Uterus (tissue), 4 donors: Measurements from ENCODE around the gene TIMM8B. TPM values are rescaled to one million over a fixed set of nuclear protein-coding genes. Genes with fewer than 3 reads are reported as not detected.

ENCODE experiments used
- DNase-seq, 2 donors: peaks; one replicate each; pipeline ENCODE4 v3.0.0-alpha.2; 2019 to 2020
- H3K27ac ChIP-seq, 2 donors: fragments of 200-600 bp; sonication (generic); 1 replicate in 1 of 2; 2 replicates in 1 of 2; pipeline ENCODE4 v1.5.1; 2016 to 2018
- H3K27me3 ChIP-seq, 2 donors: fragments of 200-600 bp; sonication (generic); one replicate each; pipeline ENCODE4 v1.5.1; 2018 to 2019; ENCODE audit warnings: control low read depth in 1 of 2
- H3K36me3 ChIP-seq, 2 donors: fragments of 200-600 bp; sonication (generic); one replicate each; pipeline ENCODE4 v1.5.1; 2019; ENCODE audit warnings: control low read depth in 1 of 2
- H3K4me1 ChIP-seq, 2 donors: fragments of 200-600 bp; sonication (generic); one replicate each; pipeline ENCODE4 v1.5.1; 2018 to 2019; ENCODE audit warnings: control low read depth in 1 of 2
- H3K4me3 ChIP-seq, 2 donors: fragments of 200-600 bp; sonication (generic); 1 replicate in 1 of 2; 2 replicates in 1 of 2; pipeline ENCODE4 v1.5.1; 2018 to 2019; ENCODE audit warnings: mild to moderate bottlenecking in 1 of 2
- H3K9me3 ChIP-seq, 2 donors: fragments of 200-600 bp; sonication (generic); one replicate each; pipeline ENCODE4 v1.5.1; 2019; ENCODE audit warnings: control low read depth in 1 of 2
- CTCF ChIP-seq, 4 experiments: fragments of 200-600 bp in 2 of 4; fragments of 450-650 bp in 2 of 4; sonication (generic) in 2 of 4; IDR thresholded peaks; one replicate each; pipeline ENCODE4 v1.5.1; 2016 to 2019; ENCODE audit warnings: antibody characterized with exemption in 4 of 4, mild to moderate bottlenecking in 2 of 4, moderate library complexity in 1 of 4
- POLR2A ChIP-seq, 2 donors: fragments of 450-650 bp; IDR thresholded peaks; one replicate each; pipeline ENCODE4 v1.6.1; 2016; ENCODE audit warnings: antibody characterized with exemption in 2 of 2, mild to moderate bottlenecking in 1 of 2, moderate library complexity in 1 of 2
- intact Hi-C: fragments of 100-400 bp; cut with DNase I; formaldehyde crosslinking; loops from one replicate; pipeline ENCODE4 v1.15.1; 2023; ENCODE audit warnings: low total_unique reads
- small RNA-seq: library from RNA; depleted of rRNA; stranded (forward); fragments of <200 nt; gene quantifications from one replicate; pipeline ENCODE3, GENCODE V24; 2016
- total RNA-seq, 4 donors: library from RNA; depleted of rRNA in 3 of 4; stranded (reverse); fragments of >200 nt in 3 of 4; gene quantifications; one replicate each; pipeline versions ENCODE4 v1.1.0 to v1.2.4, GENCODE V29; 2014 to 2023
- donor health status: DM: yes; HTN: yes; CAD: no.

TIMM8B gene
- total RNA-seq, 4 donors from 2014 or later: 17.7 to 56.1 (median 43.6) TPM

GRCh38 chr11:112042961-112043304 lies 43.6 kb downstream of the TIMM8B start:
- no peak overlapping the region for H3K4me3 ChIP-seq
- H3K4me1 ChIP-seq: no peaks in the 10 kb centered on the region
- no peak for TF ChIP-seq CTCF (IDR thresholded peaks at IDR 0.05)
- no peak for TF ChIP-seq POLR2A (IDR thresholded peaks at IDR 0.05)
- intact Hi-C loops: no loop called here
- no peak for DNase-seq
- H3K36me3 ChIP-seq: no peaks in the 10 kb centered on the region
- H3K9me3 ChIP-seq: no peaks in the 10 kb centered on the region
- no peaks in the 10 kb centered on the region for H3K27me3 ChIP-seq
- no peak overlapping the region for H3K27ac ChIP-seq

- H3K36me3 ChIP-seq: no peaks in the 10 kb centered on the region
- H3K27ac ChIP-seq: no peak overlapping the region
- no peak overlapping the region for H3K4me3 ChIP-seq
- H3K4me1 ChIP-seq: no peaks in the 10 kb centered on the region
- DNase-seq: no peak
- H3K9me3 ChIP-seq: no peaks in the 10 kb centered on the region
- TF ChIP-seq POLR2A (IDR thresholded peaks at IDR 0.05) (no peak), CTCF (IDR thresholded peaks at IDR 0.05) (no peak)
- intact Hi-C loops: no loop called here
- H3K27me3 ChIP-seq: no peaks in the 10 kb centered on the region
Measured at GRCh38 chr11:112042161-112042960, 44.2 kb downstream of the TIMM8B start.

- H3K9me3 ChIP-seq: no peaks in the 10 kb centered on the region
- no peaks in the 10 kb centered on the region for H3K27me3 ChIP-seq
- DNase-seq: no peak
- no peak overlapping the region for H3K27ac ChIP-seq
- intact Hi-C loops: no loop called here
- no peak overlapping the region for H3K4me3 ChIP-seq
- no peaks in the 10 kb centered on the region for H3K36me3 ChIP-seq
- no peaks in the 10 kb centered on the region for H3K4me1 ChIP-seq
- TF ChIP-seq POLR2A (IDR thresholded peaks at IDR 0.05): no peak
- no peak for TF ChIP-seq CTCF (IDR thresholded peaks at IDR 0.05)
Measured at GRCh38 chr11:112037527-112037926, 49.0 kb downstream of the TIMM8B start.

Small RNA genes within 50 kb of the gene (small RNA-seq; reads per million reads assigned to genes)
- not detected for gene AP000907.3

Other genes with a start within 250 kb of the TIMM8B start
- gene ALG9, start 215.2 kb downstream of the TIMM8B start, total RNA-seq: 10 to 100 TPM; 23.6 to 60.2 (median 49.4) TPM
- 1 to 10 TPM in 3 of 4 donors, not detected in 1; 1.7 to 7.4 (median 3.3) TPM for gene FDXACB1, start 207.6 kb downstream of the TIMM8B start, total RNA-seq
- gene CFAP68, start 207.2 kb downstream of the TIMM8B start, total RNA-seq: 10 to 100 TPM in 1 of 4 donors, 1 to 10 TPM in 2, under 1 TPM in 1; 0.29 to 22.8 (median 4.2) TPM
- 100 to 1,000 TPM in 1 of 4 donors, 10 to 100 TPM in 3; 19.9 to 179 (median 56.5) TPM for gene CRYAB, start 175.0 kb downstream of the TIMM8B start, total RNA-seq
- 1 to 10 TPM in 1 of 4 donors, under 1 TPM in 1, not detected in 2; 0.21 to 5.2 TPM for gene HSPB2, start 174.0 kb downstream of the TIMM8B start, total RNA-seq
- gene C11orf52, start 167.8 kb downstream of the TIMM8B start, total RNA-seq: 1 to 10 TPM in 2 of 4 donors, not detected in 2; 1.6 to 2.4 TPM
- 10 to 100 TPM; 38.7 to 63.0 (median 51.4) TPM for gene DIXDC1, start 149.4 kb downstream of the TIMM8B start, total RNA-seq
- gene DLAT, start 61.3 kb downstream of the TIMM8B start, total RNA-seq: 10 to 100 TPM; 11.8 to 32.7 (median 24.7) TPM
- 1 to 10 TPM in 2 of 4 donors, under 1 TPM in 2; 0.29 to 5.5 (median 1.6) TPM for gene PIH1D2, start 12.7 kb downstream of the TIMM8B start, total RNA-seq
- gene NKAPD1, start 12.5 kb downstream of the TIMM8B start, total RNA-seq: 10 to 100 TPM in 2 of 4 donors, 1 to 10 TPM in 2; 2.3 to 32.9 (median 14.3) TPM
- gene SDHD, start 117 bp upstream of the TIMM8B start, total RNA-seq: 100 to 1,000 TPM in 2 of 4 donors, 10 to 100 TPM in 2; 84.7 to 157 (median 104) TPM
- gene IL18, start 77.3 kb upstream of the TIMM8B start, total RNA-seq: 1 to 10 TPM; 1.2 to 6.8 (median 3.9) TPM
- 1 to 10 TPM in 2 of 4 donors, not detected in 2; 1.3 to 1.7 TPM for gene TEX12, start 80.6 kb upstream of the TIMM8B start, total RNA-seq
- gene BCO2, start 88.8 kb upstream of the TIMM8B start, total RNA-seq: 10 to 100 TPM in 3 of 4 donors, 1 to 10 TPM in 1; 4.6 to 15.3 (median 14.2) TPM
- 10 to 100 TPM; 15.9 to 43.5 (median 35.4) TPM for gene PTS, start 139.7 kb upstream of the TIMM8B start, total RNA-seq
- not detected for gene PLET1, start 174.1 kb upstream of the TIMM8B start, total RNA-seq